ENCODE measurements around the gene AHI1.
"Not testable (repeated sequence)": the region's sequence is repeated elsewhere in the genome, so short reads cannot be mapped to it uniquely, and the experiment has no call there.

DNA sequence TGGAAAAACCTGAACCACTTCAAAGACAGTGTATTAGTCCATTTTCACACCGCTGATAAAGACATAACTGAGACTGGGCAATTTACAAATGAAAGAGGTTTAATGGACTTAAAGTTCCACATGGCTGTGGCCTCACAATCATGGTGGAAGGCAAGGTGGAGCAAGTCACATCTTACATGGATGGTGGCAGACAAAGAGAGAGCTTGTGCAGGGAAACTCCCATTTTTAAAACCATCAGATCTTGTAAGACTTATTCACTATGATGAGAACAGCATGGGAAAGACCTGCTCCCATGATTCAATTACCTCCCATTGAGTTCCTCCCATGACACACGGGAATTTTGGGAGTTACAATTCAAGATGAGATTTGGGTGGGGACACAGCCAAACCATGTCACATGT is 13.6 kb downstream of the AHI1 start:
- TF ChIP-seq, protein P1, sequence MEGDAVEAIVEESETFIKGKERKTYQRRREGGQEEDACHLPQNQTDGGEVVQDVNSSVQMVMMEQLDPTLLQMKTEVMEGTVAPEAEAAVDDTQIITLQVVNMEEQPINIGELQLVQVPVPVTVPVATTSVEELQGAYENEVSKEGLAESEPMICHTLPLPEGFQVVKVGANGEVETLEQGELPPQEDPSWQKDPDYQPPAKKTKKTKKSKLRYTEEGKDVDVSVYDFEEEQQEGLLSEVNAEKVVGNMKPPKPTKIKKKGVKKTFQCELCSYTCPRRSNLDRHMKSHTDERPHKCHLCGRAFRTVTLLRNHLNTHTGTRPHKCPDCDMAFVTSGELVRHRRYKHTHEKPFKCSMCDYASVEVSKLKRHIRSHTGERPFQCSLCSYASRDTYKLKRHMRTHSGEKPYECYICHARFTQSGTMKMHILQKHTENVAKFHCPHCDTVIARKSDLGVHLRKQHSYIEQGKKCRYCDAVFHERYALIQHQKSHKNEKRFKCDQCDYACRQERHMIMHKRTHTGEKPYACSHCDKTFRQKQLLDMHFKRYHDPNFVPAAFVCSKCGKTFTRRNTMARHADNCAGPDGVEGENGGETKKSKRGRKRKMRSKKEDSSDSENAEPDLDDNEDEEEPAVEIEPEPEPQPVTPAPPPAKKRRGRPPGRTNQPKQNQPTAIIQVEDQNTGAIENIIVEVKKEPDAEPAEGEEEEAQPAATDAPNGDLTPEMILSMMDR (IDR thresholded peaks at IDR 0.05), result not testable (repeated sequence)
- not testable (repeated sequence) for TF ChIP-seq POLR2AphosphoS5 (IDR thresholded peaks at IDR 0.05)
